Measurements from ENCODE around the gene ANKRD39. TPM values are rescaled to one million over a fixed set of nuclear protein-coding genes. Genes with fewer than 3 reads are reported as not detected.

The ANKRD39 gene
- total RNA-seq, 2 donors from 2014 or later: 12.4 to 18.7 TPM

- DNase-seq: no peak
- no peaks in the 10 kb centered on the region for H3K4me1 ChIP-seq
- intact Hi-C loops (cut with DNase I): no loop called here
Measured at GRCh38 chr2:96860065-96861029, 2.5 kb upstream of the ANKRD39 start.

GRCh38 chr2:96859681-96860064 is 1.9 kb upstream of the ANKRD39 start:
- Histone ChIP-seq H3K4me1 (no peaks in the 10 kb centered on the region), H3K9ac (ENCODE audit: low read depth in 2 of 2, low read length in 2 of 2) (no peak overlapping the region), H3K36me3 (no peaks in the 10 kb centered on the region), H3K27me3 (no peaks in the 10 kb centered on the region), H3K4me3 (no peak overlapping the region), H3K9me3 (no peaks in the 10 kb centered on the region), H3K27ac (peak overlapping the region; percentile 2)
- DNase-seq: no peak
- intact Hi-C loops (cut with DNase I): loop anchor here (2.0 to 5.0 kb wide), 2 partner anchors 37 to 93 kb away; no protein-coding TSS in a partner anchor
- no peak for TF ChIP-seq CTCF (IDR thresholded peaks at IDR 0.05)

More at GRCh38 chr2:96860065-96861029, 2.5 kb upstream of the ANKRD39 start:
- no peak overlapping the region for H3K27ac ChIP-seq
- no peak overlapping the region for H3K9ac ChIP-seq (ENCODE audit: low read depth in 2 of 2, low read length in 2 of 2)
- no peak for TF ChIP-seq CTCF (IDR thresholded peaks at IDR 0.05)
- H3K36me3 ChIP-seq: peaks cover 2% of the 10 kb centered on the region
- no peaks in the 10 kb centered on the region for H3K27me3 ChIP-seq
- no peaks in the 10 kb centered on the region for H3K9me3 ChIP-seq
- H3K4me3 ChIP-seq: no peak overlapping the region

GRCh38 chr2:96859099-96859649 is 1.4 kb upstream of the ANKRD39 start:
- peak overlapping the region; percentile 28 for H3K9ac ChIP-seq (ENCODE audit: low read depth in 2 of 2, low read length in 2 of 2)
- H3K36me3 ChIP-seq: no peaks in the 10 kb centered on the region
- intact Hi-C loops (cut with DNase I): loop anchor here (2.0 to 5.0 kb wide), 2 partner anchors 37 to 94 kb away; no protein-coding TSS in a partner anchor
- no peaks in the 10 kb centered on the region for H3K27me3 ChIP-seq
- peak overlapping the region; percentile 2 for H3K27ac ChIP-seq
- no peak for TF ChIP-seq CTCF (IDR thresholded peaks at IDR 0.05)
- no peaks in the 10 kb centered on the region for H3K4me1 ChIP-seq
- DNase-seq: peak; percentile 51
- H3K4me3 ChIP-seq: no peak overlapping the region
- H3K9me3 ChIP-seq: no peaks in the 10 kb centered on the region

GRCh38 chr2:96856776-96857666 is 795 bp downstream of the ANKRD39 start:
- no peaks in the 10 kb centered on the region for H3K9me3 ChIP-seq
- H3K27ac ChIP-seq: peak overlapping the region; percentile 83
- H3K4me3 ChIP-seq: peak overlapping the region; percentile 85
- intact Hi-C loops (cut with DNase I): loop anchor here (5.0 kb wide), 1 partner anchor 35 kb away; no protein-coding TSS in a partner anchor
- no peaks in the 10 kb centered on the region for H3K4me1 ChIP-seq
- no peaks in the 10 kb centered on the region for H3K36me3 ChIP-seq
- peak overlapping the region; percentile 71 to 78 for H3K9ac ChIP-seq (ENCODE audit: low read depth in 2 of 2, low read length in 2 of 2)
- no peak for TF ChIP-seq CTCF (IDR thresholded peaks at IDR 0.05)
- DNase-seq: peak; percentile 58
- no peaks in the 10 kb centered on the region for H3K27me3 ChIP-seq

- H3K4me1 ChIP-seq: no peaks in the 10 kb centered on the region
- H3K27ac ChIP-seq: no peak overlapping the region
- intact Hi-C loops (cut with DNase I): no loop called here
- no peak overlapping the region for H3K9ac ChIP-seq (ENCODE audit: low read depth in 2 of 2, low read length in 2 of 2)
- no peak overlapping the region for H3K4me3 ChIP-seq
- no peaks in the 10 kb centered on the region for H3K27me3 ChIP-seq
- TF ChIP-seq CTCF (IDR thresholded peaks at IDR 0.05): no peak
- DNase-seq: no peak
- no peaks in the 10 kb centered on the region for H3K9me3 ChIP-seq
- no peaks in the 10 kb centered on the region for H3K36me3 ChIP-seq
Measured at GRCh38 chr2:96853321-96853720, 4.5 kb downstream of the ANKRD39 start.

Measured in colonic mucosa (tissue), 4 donors.